LNCaP clone FGC (cell line): ENCODE data around the gene DPPA4.
"Not testable (repeated sequence)": the region's sequence is repeated elsewhere in the genome, so short reads cannot be mapped to it uniquely, and the experiment has no call there.

ENCODE experiments used
- DNase-seq: peaks from one replicate; pipeline ENCODE4 v3.0.0-alpha.2; 2011; ENCODE audit warnings: low read depth
- H3K4me3 ChIP-seq: 2 replicates; pipeline ENCODE4 v1.5.1; 2011; ENCODE audit warnings: mild to moderate bottlenecking, low read depth, low read length, control low read depth
- CTCF ChIP-seq: IDR thresholded peaks from 2 replicates; pipeline ENCODE4 v1.5.1; 2012; ENCODE audit warnings: mild to moderate bottlenecking; ENCODE audit not compliant: control insufficient read depth, insufficient read depth; ENCODE audit errors: extremely low read depth

The DPPA4 gene

GRCh38 chr3:109372639-109373038, 35.3 kb upstream of the DPPA4 start:
- no peak for TF ChIP-seq CTCF
- H3K4me3 ChIP-seq: no peak overlapping the region
- DNase-seq: no peak

- no peak overlapping the region for H3K4me3 ChIP-seq
- DNase-seq: no peak
- TF ChIP-seq CTCF: no peak
Observed at GRCh38 chr3:109369510-109369909, 32.2 kb upstream of the DPPA4 start.

- DNase-seq: no peak
- TF ChIP-seq CTCF: no peak
- no peak overlapping the region for H3K4me3 ChIP-seq
Observed at GRCh38 chr3:109364088-109364487, 26.7 kb upstream of the DPPA4 start.

- no peak for DNase-seq
- no peak overlapping the region for H3K4me3 ChIP-seq
- TF ChIP-seq CTCF: no peak
Observed at GRCh38 chr3:109363634-109364033, 26.3 kb upstream of the DPPA4 start.

GRCh38 chr3:109362823-109363222, 25.5 kb upstream of the DPPA4 start:
- H3K4me3 ChIP-seq: no peak overlapping the region
- no peak for DNase-seq
- TF ChIP-seq CTCF: no peak

- not testable (repeated sequence) for H3K4me3 ChIP-seq, DNase-seq
Observed at GRCh38 chr3:109358809-109359208, 21.5 kb upstream of the DPPA4 start.

GRCh38 chr3:109356442-109357155, 19.3 kb upstream of the DPPA4 start:
- TF ChIP-seq CTCF: no peak
- H3K4me3 ChIP-seq: no peak overlapping the region
- DNase-seq: no peak
